Gastrocnemius medialis (tissue), 4 donors: ENCODE data around the gene PPT1.

Experiments used
- POLR2A ChIP-seq, 2 donors: fragments of 450-650 bp; IDR thresholded peaks; one replicate each; pipeline ENCODE4 v1.6.1; 2017; ENCODE audit warnings: antibody characterized with exemption in 2 of 2, mild to moderate bottlenecking in 2 of 2, moderate library complexity in 2 of 2
- TF ChIP-seq, protein P1 (sequence below), 5 experiments: fragments of 450-650 bp in 3 of 5; fragments of 200-600 bp in 2 of 5; sonication (generic) in 2 of 5; IDR thresholded peaks in 4 of 5; conservative IDR thresholded peaks in 1 of 5; 1 replicate in 4 of 5; 2 replicates in 1 of 5; pipeline ENCODE4 v1.5.1; 2016 to 2019; ENCODE audit warnings: antibody characterized with exemption in 5 of 5, mild to moderate bottlenecking in 3 of 5, moderate library complexity in 3 of 5

DNA sequence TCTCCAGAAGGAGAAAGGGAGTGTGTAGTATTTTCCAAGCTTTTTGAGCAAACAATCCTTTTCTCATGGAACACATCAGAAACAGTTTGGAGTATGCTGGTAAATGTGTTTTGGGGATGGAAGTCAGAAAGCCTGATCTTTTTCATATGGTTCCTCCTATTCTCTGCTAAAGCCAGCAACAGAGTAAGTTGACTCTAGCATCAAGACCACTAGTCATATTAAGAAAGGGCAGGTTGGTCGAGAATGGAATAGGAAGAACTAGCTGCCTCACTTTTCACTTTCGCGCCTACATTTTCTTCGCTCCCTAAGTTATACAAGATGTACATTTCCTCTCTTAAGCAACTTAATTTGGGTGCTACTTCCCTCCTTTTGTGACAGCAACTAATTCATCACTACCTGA, 24.0 kb downstream of the PPT1 start:
- TF ChIP-seq, protein P1, sequence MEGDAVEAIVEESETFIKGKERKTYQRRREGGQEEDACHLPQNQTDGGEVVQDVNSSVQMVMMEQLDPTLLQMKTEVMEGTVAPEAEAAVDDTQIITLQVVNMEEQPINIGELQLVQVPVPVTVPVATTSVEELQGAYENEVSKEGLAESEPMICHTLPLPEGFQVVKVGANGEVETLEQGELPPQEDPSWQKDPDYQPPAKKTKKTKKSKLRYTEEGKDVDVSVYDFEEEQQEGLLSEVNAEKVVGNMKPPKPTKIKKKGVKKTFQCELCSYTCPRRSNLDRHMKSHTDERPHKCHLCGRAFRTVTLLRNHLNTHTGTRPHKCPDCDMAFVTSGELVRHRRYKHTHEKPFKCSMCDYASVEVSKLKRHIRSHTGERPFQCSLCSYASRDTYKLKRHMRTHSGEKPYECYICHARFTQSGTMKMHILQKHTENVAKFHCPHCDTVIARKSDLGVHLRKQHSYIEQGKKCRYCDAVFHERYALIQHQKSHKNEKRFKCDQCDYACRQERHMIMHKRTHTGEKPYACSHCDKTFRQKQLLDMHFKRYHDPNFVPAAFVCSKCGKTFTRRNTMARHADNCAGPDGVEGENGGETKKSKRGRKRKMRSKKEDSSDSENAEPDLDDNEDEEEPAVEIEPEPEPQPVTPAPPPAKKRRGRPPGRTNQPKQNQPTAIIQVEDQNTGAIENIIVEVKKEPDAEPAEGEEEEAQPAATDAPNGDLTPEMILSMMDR (IDR thresholded peaks at IDR 0.05 in 4 of 5, conservative IDR thresholded peaks at IDR 0.05 in 1 of 5) = no peak
- TF ChIP-seq POLR2A (IDR thresholded peaks at IDR 0.05) = no peak
